Activated naive CD4-positive, alpha-beta T cell treated with anti-CD3 and anti-CD28 coated beads, Interleukin-2, amount 10 ng/mL, durations not matched to agents 7 days and 5 days (primary cell): ENCODE results near the gene SYNPO2L.
"Not testable (repeated sequence)": the region's sequence is repeated elsewhere in the genome, so short reads cannot be mapped to it uniquely, and the experiment has no call there.

Experiments
- CTCF ChIA-PET: fragments of 350-600 bp; sonication (Branson Sonifier 250); formaldehyde crosslinking; loops from one replicate; lab custom pipeline; 2021; ENCODE audit warnings: antibody characterized with exemption; lab: Charles Lee
- DNase-seq: peaks from one replicate; pipeline ENCODE4 v3.0.0-alpha.2; 2020
- H3K27ac Mint-ChIP-seq: one replicate; pipeline ENCODE4 v1.8.0; 2021; ENCODE audit warnings: mild to moderate bottlenecking, moderate library complexity, mixed read lengths
- H3K27me3 Mint-ChIP-seq: one replicate; pipeline ENCODE4 v1.8.0; 2021; ENCODE audit warnings: mild to moderate bottlenecking, mixed read lengths
- H3K36me3 Mint-ChIP-seq: one replicate; pipeline ENCODE4 v1.8.0; 2021; ENCODE audit warnings: mixed read lengths
- H3K4me1 Mint-ChIP-seq: one replicate; pipeline ENCODE4 v1.8.0; 2021; ENCODE audit warnings: mixed read lengths
- H3K4me3 Mint-ChIP-seq: one replicate; pipeline ENCODE4 v1.8.0; 2021; ENCODE audit warnings: mild to moderate bottlenecking, moderate library complexity, mixed read lengths
- H3K9me3 Mint-ChIP-seq: one replicate; pipeline ENCODE4 v1.8.0; 2021; ENCODE audit warnings: mixed read lengths

The SYNPO2L gene, protein sequence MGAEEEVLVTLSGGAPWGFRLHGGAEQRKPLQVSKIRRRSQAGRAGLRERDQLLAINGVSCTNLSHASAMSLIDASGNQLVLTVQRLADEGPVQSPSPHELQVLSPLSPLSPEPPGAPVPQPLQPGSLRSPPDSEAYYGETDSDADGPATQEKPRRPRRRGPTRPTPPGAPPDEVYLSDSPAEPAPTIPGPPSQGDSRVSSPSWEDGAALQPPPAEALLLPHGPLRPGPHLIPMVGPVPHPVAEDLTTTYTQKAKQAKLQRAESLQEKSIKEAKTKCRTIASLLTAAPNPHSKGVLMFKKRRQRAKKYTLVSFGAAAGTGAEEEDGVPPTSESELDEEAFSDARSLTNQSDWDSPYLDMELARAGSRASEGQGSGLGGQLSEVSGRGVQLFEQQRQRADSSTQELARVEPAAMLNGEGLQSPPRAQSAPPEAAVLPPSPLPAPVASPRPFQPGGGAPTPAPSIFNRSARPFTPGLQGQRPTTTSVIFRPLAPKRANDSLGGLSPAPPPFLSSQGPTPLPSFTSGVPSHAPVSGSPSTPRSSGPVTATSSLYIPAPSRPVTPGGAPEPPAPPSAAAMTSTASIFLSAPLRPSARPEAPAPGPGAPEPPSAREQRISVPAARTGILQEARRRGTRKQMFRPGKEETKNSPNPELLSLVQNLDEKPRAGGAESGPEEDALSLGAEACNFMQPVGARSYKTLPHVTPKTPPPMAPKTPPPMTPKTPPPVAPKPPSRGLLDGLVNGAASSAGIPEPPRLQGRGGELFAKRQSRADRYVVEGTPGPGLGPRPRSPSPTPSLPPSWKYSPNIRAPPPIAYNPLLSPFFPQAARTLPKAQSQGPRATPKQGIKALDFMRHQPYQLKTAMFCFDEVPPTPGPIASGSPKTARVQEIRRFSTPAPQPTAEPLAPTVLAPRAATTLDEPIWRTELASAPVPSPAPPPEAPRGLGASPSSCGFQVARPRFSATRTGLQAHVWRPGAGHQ

DNA sequence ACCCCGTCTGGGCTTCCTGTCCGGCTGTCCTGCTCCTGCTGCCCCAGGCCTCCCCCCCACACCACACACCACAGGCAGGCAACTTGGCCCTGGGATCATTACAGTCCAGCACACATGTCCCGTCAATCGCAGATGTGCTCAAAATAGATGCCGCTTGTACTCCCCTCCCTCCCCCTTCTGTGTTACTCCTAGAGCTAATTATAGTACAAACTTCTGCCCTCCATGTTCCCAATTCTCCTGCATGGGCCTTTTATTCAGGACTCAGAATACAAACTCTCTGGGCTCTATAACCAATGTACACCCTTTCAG is at the start of gene SYNPO2L:
Gene SYNPO2L (minus strand): TSS at position 40 of the 309 bp plus-strand sequence. CDS start 107 bp downstream, outside the sequence.
- Mint-ChIP-seq H3K9me3 (no peaks in the 10 kb centered on the region), H3K36me3 (no peaks in the 10 kb centered on the region), H3K27me3 (peaks cover 10% of the 10 kb centered on the region), H3K4me1 (peaks cover 8% of the 10 kb centered on the region), H3K4me3 (no peak within 1 kb of the TSS), H3K27ac (no peak within 1 kb of the TSS)
- CTCF ChIA-PET: interaction anchor here (0.9 kb wide), 1 partner anchor 12 kb away, joined by 3 read pairs; no protein-coding TSS in a partner anchor
- DNase-seq: no peak

DNA sequence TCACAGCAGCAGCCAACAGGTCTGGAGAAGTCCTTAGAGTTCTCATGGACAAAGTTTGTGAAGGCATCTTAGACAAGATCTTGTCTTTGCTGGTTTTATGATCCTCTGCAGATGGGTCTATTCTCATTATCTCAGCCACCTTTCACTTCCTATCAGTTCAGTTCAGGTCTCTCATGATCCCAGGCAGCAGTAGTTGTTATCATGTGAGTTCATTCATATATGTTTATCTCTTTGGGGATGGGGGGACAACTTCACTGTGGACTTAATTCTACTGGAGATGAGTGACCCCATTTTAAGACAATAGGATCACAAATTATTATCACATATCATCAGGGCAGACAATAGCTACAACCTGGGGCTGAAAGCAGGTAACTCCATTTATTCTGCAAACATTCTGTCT is 48.1 kb upstream of the SYNPO2L start:
- DNase-seq, H3K27me3 Mint-ChIP-seq, H3K4me1 Mint-ChIP-seq, H3K27ac Mint-ChIP-seq, H3K4me3 Mint-ChIP-seq, CTCF ChIA-PET, H3K9me3 Mint-ChIP-seq: not testable (repeated sequence)
- peaks cover 19% of the 10 kb centered on the region for H3K36me3 Mint-ChIP-seq

DNA sequence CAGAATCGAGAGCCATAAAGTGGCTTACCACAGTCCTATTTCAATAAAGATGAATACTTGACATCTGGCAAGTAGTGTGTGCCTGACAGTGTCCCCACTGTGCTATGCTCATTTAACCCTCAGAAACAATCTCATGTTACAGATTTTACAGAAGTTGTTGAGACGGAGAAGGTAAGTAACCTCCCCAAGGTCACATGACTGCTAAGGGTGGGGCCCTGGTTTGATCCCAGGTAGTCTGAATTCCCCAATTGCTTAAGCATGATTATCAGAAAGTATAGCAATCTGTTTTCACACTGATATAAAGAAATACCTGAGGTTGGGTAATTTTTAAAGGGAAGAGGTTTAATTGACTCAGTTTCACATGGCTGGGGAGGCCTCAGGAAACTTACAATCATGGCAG is 43.0 kb upstream of the SYNPO2L start:
- CTCF ChIA-PET, DNase-seq, H3K4me1 Mint-ChIP-seq, H3K27me3 Mint-ChIP-seq, H3K27ac Mint-ChIP-seq, H3K9me3 Mint-ChIP-seq, H3K4me3 Mint-ChIP-seq: not testable (repeated sequence)
- H3K36me3 Mint-ChIP-seq: peaks cover 16% of the 10 kb centered on the region

DNA sequence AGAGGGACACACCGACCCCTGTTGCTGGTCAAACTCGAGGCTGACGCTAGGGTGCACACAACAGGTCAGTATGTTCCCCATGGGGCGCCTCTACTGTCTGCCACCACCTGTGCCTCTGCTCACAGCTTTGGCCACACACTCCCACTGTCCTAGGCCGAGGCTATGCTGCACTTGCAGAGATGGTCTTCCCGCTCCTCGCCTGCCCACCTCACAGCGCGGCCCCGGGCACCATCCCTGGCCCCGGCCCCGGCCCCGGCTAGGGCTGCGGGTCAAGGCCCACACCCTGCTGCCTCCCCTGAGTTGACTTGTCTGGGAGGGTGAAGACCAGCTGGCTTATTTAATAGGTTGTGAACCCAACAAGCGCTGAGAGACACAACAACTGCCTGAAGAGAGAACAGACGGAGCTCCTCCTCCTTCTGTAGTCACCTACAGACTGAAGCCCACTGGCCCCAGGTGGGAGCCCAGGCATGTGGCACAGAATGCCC is 41.9 kb upstream of the SYNPO2L start, which contains the start of gene AGAP5:
Gene AGAP5 (minus strand): TSS at position 435 of the 485 bp plus-strand sequence. CDS start 354 bp downstream, at position 81.
- H3K4me3 Mint-ChIP-seq, H3K4me1 Mint-ChIP-seq, DNase-seq, H3K9me3 Mint-ChIP-seq, H3K27ac Mint-ChIP-seq, CTCF ChIA-PET, H3K27me3 Mint-ChIP-seq: not testable (repeated sequence)
- H3K36me3 Mint-ChIP-seq: peaks cover 13% of the 10 kb centered on the region

DNA sequence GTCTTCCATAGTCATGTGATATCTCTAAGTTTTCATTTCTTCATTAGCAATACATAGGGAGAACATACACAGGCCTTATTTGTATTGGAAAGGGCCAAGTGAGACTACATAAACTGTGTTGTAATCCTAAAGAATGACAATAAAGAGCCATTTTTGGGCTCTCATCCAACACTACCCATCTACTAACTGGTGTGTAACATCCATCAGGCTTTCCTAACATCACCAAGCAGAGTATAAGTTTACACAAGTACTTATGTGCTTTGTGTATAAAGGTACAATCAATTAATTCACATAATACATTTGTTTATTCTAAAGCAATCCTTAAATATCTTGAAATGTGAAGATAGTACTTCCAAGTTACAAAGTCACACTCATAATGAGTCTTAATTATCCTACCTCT is 39.5 kb upstream of the SYNPO2L start:
- CTCF ChIA-PET, H3K9me3 Mint-ChIP-seq, H3K27ac Mint-ChIP-seq, H3K4me3 Mint-ChIP-seq, H3K4me1 Mint-ChIP-seq, DNase-seq, H3K27me3 Mint-ChIP-seq: not testable (repeated sequence)
- peaks cover 13% of the 10 kb centered on the region for H3K36me3 Mint-ChIP-seq

DNA sequence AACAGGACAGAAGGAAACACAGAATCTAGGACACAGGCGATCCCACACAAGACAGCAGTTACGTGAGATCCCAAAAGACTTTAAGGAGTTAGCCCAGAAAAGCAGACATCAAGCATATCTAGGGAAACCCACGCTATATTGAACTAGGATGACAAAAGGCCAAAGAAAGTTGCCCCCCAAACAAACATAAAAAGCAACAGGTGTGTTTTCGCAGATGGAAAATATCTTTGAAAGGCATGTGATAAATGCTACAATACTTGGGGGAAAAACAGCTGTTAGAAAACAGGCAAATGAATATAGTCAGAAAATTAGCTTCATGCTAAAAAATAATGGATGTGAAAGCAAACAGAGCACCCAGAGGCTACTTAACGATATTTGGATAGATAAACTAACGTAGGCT is 34.9 kb upstream of the SYNPO2L start:
- CTCF ChIA-PET, DNase-seq, H3K27ac Mint-ChIP-seq, H3K9me3 Mint-ChIP-seq, H3K4me1 Mint-ChIP-seq, H3K27me3 Mint-ChIP-seq, H3K4me3 Mint-ChIP-seq: not testable (repeated sequence)
- H3K36me3 Mint-ChIP-seq: peaks cover 13% of the 10 kb centered on the region

DNA sequence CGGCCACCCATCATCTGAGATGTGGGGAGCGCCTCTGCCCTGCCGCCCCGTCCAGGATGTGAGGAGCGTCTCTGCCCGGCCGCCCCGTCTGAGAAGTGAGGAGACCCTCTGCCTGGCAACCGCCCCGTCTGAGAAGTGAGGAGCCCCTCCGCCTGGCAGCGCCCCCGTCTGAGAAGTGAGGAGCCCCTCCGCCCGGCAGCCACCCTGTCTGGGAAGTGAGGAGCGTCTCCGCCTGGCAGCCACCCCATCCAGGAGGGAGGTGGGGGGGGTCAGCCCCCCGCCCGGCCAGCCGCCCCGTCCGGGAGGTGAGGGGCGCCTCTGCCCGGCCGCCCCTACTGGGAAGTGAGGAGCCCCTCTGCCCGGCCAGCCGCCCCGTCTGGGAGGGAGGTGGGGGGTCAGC is 33.8 kb upstream of the SYNPO2L start:
- CTCF ChIA-PET, H3K4me3 Mint-ChIP-seq, DNase-seq: not testable (repeated sequence)

DNA sequence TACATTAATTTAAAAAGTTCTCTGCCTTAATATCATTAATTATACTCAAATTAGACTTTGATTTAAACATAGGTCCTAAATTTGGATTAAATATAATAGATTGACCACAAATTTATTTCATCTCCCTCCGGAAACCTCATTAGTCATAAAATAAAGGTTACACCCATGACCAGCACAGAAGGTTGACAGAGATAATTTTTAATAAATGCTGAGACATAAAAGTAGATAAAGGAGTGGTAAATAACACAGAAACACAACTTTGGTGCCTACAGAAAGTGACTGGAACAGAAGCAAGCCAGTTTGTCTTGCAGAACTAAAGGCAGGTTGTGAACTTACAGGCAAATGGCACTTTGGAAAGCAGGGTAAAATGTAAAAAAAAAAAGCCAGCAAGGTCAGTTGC is 31.8 kb upstream of the SYNPO2L start:
- DNase-seq, H3K9me3 Mint-ChIP-seq, H3K4me1 Mint-ChIP-seq, H3K27ac Mint-ChIP-seq, CTCF ChIA-PET, H3K27me3 Mint-ChIP-seq, H3K4me3 Mint-ChIP-seq: not testable (repeated sequence)
- H3K36me3 Mint-ChIP-seq: peaks cover 14% of the 10 kb centered on the region

More for the DNA sequence above, 33.8 kb upstream of the SYNPO2L start:
- peaks cover 15% of the 10 kb centered on the region for H3K36me3 Mint-ChIP-seq
- H3K4me1 Mint-ChIP-seq, H3K27ac Mint-ChIP-seq, H3K9me3 Mint-ChIP-seq, H3K27me3 Mint-ChIP-seq: not testable (repeated sequence)

DNA sequence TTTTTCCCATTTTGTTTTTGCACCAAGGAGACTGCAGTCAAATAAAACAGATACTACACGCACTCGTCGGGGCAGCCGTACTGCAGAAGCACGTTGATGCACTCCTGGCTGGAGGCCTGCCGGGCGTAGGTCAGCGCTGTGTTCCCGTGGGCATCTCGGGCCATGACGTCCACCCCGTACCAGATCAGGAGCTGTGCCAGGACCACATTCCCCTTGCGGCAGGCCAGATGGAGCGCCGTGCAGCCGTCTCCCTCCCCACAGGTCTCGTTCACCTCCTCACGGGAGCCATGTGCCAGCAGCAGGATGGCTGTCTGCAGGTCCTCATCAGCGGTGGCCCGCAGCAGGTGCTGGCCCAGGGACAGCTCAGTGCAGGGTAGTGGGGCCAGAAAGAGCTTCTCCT is 18.7 kb upstream of the SYNPO2L start:
- CTCF ChIA-PET, H3K4me1 Mint-ChIP-seq, DNase-seq, H3K36me3 Mint-ChIP-seq, H3K4me3 Mint-ChIP-seq, H3K27me3 Mint-ChIP-seq, H3K9me3 Mint-ChIP-seq, H3K27ac Mint-ChIP-seq: not testable (repeated sequence)

DNA sequence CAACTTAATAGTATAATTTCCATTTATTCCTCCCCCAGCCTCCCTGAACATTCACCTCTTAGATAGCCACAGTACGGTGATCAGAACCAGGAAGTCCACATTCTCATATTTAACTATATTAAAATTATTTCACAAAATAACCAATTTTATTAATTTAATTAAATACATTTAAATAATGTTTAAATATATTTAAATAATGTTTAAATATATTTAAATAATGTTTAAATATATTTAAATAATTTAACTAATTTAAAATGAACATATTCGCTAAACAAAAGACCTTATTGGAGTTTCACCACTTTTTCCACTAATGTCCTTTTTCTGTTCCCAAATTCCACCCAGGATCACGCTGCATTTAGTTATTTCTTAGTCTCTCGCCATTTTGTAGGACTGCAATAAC is 12.5 kb upstream of the SYNPO2L start:
- H3K4me1 Mint-ChIP-seq, H3K36me3 Mint-ChIP-seq, H3K9me3 Mint-ChIP-seq, H3K27me3 Mint-ChIP-seq, H3K27ac Mint-ChIP-seq, DNase-seq, CTCF ChIA-PET, H3K4me3 Mint-ChIP-seq: not testable (repeated sequence)

DNA sequence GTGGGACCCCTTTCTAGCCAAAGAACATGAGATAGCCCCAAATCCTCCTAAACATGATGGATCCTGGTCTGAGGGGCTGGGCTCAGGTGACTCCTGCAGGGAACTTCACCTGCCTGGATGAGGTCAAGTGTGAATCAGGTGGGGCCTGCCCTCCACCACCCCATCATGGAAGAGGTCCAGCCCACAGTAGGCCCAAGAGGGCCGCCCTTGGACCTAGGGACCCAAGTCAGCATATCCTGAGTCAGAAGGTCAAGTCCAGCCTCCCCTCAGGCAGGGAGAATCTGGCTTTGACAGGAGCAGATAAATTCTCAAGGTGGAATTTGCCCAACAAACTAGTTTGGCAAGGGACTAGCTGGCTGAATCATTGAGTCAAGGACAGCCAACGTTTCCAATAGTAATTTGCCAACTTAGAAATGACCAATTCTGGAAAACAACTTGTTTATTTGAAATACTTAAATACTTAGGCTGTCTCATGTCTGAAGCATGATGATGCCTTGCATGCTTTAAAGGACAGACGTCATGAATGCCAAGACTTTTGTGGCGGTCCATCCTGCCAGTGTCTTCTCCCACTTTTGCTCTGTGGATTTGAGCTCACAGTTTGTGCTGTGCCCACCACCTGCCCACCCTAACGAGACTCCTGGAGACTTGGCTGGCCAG is 10.5 kb upstream of the SYNPO2L start:
- H3K27me3 Mint-ChIP-seq, H3K4me3 Mint-ChIP-seq, H3K4me1 Mint-ChIP-seq, H3K9me3 Mint-ChIP-seq, DNase-seq, H3K36me3 Mint-ChIP-seq, H3K27ac Mint-ChIP-seq, CTCF ChIA-PET: not testable (repeated sequence)

DNA sequence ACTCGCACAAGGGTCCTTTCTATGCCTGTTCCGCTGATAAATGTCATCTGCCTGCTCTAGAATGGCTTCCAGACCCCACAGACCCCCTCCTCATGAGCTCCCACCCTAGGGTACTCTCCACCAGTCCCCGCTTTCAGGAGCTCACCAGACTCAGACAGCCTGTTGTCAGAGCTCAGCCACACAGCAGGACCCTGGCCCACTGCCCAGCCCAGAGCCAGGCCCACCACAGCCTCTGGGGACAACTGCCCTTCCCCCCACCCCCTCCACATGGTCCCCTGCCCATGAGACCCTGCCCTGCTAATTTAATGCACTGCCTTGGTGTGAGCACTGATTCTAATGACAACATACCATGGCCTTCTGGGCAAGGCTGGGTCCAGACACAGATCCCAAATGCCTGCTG is 9.8 kb upstream of the SYNPO2L start:
- H3K27ac Mint-ChIP-seq, H3K9me3 Mint-ChIP-seq, H3K4me1 Mint-ChIP-seq, H3K27me3 Mint-ChIP-seq, DNase-seq, H3K36me3 Mint-ChIP-seq, H3K4me3 Mint-ChIP-seq, CTCF ChIA-PET: not testable (repeated sequence)

DNA sequence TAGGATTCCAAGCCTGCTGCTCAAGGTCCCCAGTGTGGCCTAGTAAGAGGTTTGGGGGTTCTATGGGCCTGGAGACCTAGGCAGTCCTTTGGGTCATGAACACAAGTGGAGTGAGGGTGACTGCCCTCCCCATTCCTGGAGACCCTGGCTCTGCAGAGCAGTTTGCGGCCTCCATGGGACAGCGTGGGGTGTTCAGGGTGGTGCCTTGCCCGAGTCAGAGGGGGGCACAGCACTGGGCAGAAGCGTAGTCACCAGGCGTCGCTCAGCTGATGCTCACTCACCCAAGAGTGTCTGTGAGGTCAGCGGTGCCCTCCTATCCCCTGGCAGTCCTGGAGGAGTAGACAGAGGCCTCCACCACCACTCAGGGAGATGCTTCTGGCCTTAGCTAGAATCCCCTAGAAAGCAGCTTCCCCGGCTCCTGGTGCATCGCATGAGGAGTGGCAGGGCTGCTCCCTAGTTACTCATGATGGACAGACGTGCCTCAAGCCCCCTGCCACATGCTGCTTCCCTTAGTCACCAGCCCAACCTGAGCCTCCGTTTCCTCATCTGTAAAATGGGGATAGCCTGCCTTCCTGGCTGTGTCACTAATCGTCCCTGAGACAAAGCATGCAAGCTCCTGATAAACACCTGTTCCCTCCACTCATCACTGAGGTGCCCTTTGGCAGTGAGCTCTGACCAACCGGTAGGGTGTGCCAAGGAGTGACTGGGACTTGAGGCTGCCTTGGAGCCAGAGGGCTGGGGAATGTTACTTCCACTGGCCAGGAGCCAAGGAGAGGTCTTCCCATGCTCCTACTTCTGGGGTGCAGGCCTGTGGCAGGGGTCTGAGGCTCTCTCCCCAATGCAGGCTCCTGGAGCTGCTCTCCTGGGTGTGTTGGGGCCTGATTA is 8.6 kb upstream of the SYNPO2L start:
- CTCF ChIA-PET, H3K9me3 Mint-ChIP-seq, H3K27me3 Mint-ChIP-seq: not testable (repeated sequence)

More for the DNA sequence above, 8.6 kb upstream of the SYNPO2L start:
- H3K4me1 Mint-ChIP-seq, H3K36me3 Mint-ChIP-seq, H3K27ac Mint-ChIP-seq, H3K4me3 Mint-ChIP-seq, DNase-seq: not testable (repeated sequence)
